ENCODE results near the gene KIAA1549. TPM values are rescaled to one million over a fixed set of nuclear protein-coding genes. Genes with fewer than 3 reads are reported as not detected.

KIAA1549 gene
- total and polyA plus RNA-seq, 10 of the 15 experiments (the other 5 are each of a cell fraction or from before 2014, with no cell fraction given) = 0.02 to 0.82 (median 0.22) TPM

- TF ChIP-seq FOXK2 (IDR thresholded peaks at IDR 0.05) = no peak
- TF ChIP-seq SPI1 (IDR thresholded peaks at IDR 0.05; ENCODE audit: borderline replicate concordance, insufficient read depth, low read depth, low read length) = no peak
- no peak for TF ChIP-seq NFXL1 (IDR thresholded peaks at IDR 0.05; ENCODE audit: borderline replicate concordance)
- no peak for TF ChIP-seq BMI1 (IDR thresholded peaks at IDR 0.05; ENCODE audit: borderline replicate concordance)
Measured at GRCh38 chr7:138799336-138800000, 181.7 kb downstream of the KIAA1549 start (continued).

DNA sequence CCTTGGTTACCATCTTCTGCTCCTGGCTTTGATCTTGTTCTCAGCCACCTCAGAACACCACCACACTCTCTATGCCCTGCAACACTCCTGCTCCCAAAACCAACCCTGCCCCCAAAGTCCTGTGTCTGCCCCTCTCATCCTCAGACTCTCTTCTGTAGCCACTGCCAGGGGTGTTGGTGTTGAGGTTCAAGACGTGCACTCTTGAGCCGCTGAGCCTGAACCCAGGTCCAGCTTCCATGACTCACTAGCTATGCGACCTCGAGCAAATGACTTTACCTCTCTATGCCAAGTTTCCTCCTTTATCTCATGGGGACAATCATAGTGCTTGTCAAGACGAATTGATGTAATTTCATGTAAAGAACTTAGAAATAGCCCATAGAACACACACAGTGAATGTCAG is 182.4 kb downstream of the KIAA1549 start:
- intact Hi-C loops (cut with micrococcal nuclease; ENCODE audit: unreplicated experiment) (no loop called here), in situ Hi-C loops (cut with MboI) (no loop called here)
- ChIA-PET CTCF (no interaction called here), RAD21 (ENCODE audit: unreplicated experiment) (interaction anchor here (0.6 kb wide), 1 partner anchor 335 kb away, joined by 3 read pairs; a partner anchor contains a TSS), SMC1A (ENCODE audit: uncharacterized antibody, unreplicated experiment) (no interaction called here), POLR2A (no interaction called here)
- no peaks in the 10 kb centered on the region for H3K36me3 ChIP-seq (ENCODE audit: control insufficient read depth in 2 of 2, insufficient read depth in 2 of 2, low read length in 1 of 2)
- no peak for ATAC-seq
- H3K4me3 ChIP-seq = no peak overlapping the region
- H2AFZ ChIP-seq (ENCODE audit: control insufficient read depth, low read depth, low read length) = no peak overlapping the region
- no peaks in the 10 kb centered on the region for H3K4me1 ChIP-seq (ENCODE audit: control insufficient read depth, insufficient read depth, low read length)
- H3K79me2 ChIP-seq (ENCODE audit: control insufficient read depth, insufficient read depth, low read length) = no peaks in the 10 kb centered on the region
- H3K9ac ChIP-seq (ENCODE audit: control insufficient read depth, insufficient read depth, low read length) = no peak overlapping the region
- no peak for DNase-seq (ENCODE audit: low read depth, low spot score)
- H3K27ac ChIP-seq (ENCODE audit: control insufficient read depth, insufficient read depth) = no peak overlapping the region
- FAIRE-seq = no peak
- H3K9me3 ChIP-seq (replicated peaks; ENCODE audit: control insufficient read depth, insufficient read depth, low read length) = no peaks in the 10 kb centered on the region
- TF ChIP-seq IKZF1 (conservative IDR thresholded peaks at IDR 0.05) (no peak), RAD21 (IDR thresholded peaks at IDR 0.05; ENCODE audit: insufficient read depth, low read depth, low read length) (no peak), RB1 (IDR thresholded peaks at IDR 0.05; ENCODE audit: borderline replicate concordance) (no peak), SUPT20H (IDR thresholded peaks at IDR 0.05; ENCODE audit: borderline replicate concordance, control insufficient read depth, low read depth, low read length) (no peak), ETV6 (conservative IDR thresholded peaks at IDR 0.05 in 1 of 2, IDR thresholded peaks at IDR 0.05 in 1 of 2; ENCODE audit: borderline replicate concordance in 1 of 2, low read depth in 1 of 2) (no peak), SMAD1 (IDR thresholded peaks at IDR 0.05; ENCODE audit: low read depth, partially characterized antibody) (no peak), FOS (IDR thresholded peaks at IDR 0.05; ENCODE audit: borderline replicate concordance, extremely low read depth, insufficient read length) (no peak), NR2C1 (IDR thresholded peaks at IDR 0.05) (no peak), ATF7 (IDR thresholded peaks at IDR 0.05; ENCODE audit: low read depth) (no peak), SUZ12 (IDR thresholded peaks at IDR 0.05; ENCODE audit: unreplicated experiment) (no peak)
- TF ChIP-seq, protein P1, sequence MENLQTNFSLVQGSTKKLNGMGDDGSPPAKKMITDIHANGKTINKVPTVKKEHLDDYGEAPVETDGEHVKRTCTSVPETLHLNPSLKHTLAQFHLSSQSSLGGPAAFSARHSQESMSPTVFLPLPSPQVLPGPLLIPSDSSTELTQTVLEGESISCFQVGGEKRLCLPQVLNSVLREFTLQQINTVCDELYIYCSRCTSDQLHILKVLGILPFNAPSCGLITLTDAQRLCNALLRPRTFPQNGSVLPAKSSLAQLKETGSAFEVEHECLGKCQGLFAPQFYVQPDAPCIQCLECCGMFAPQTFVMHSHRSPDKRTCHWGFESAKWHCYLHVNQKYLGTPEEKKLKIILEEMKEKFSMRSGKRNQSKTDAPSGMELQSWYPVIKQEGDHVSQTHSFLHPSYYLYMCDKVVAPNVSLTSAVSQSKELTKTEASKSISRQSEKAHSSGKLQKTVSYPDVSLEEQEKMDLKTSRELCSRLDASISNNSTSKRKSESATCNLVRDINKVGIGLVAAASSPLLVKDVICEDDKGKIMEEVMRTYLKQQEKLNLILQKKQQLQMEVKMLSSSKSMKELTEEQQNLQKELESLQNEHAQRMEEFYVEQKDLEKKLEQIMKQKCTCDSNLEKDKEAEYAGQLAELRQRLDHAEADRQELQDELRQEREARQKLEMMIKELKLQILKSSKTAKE (IDR thresholded peaks at IDR 0.05; ENCODE audit: low read depth, poor library complexity, severe bottlenecking) = no peak
- 27% methylated on average over 5 of the region's 5 CpGs for WGBS (ENCODE audit: insufficient coverage, insufficient replicate concordance, low lambda C conversion rate, missing lambda C conversion rate)
- no peaks in the 10 kb centered on the region for H4K20me1 ChIP-seq (ENCODE audit: control insufficient read depth, insufficient read depth)
- H3K27me3 ChIP-seq (replicated peaks in 1 of 2; ENCODE audit: control insufficient read depth in 2 of 2, insufficient read depth in 2 of 2, low read length in 1 of 2) = no peaks in the 10 kb centered on the region
- BruUV-seq (replicated peaks) = no TSS peak
- H3K4me2 ChIP-seq (ENCODE audit: control insufficient read depth, insufficient read depth) = no peak overlapping the region
